Dermis blood vessel endothelial cell (primary cell): ENCODE data around the gene MRPS6. TPM values are rescaled to one million over a fixed set of nuclear protein-coding genes. Genes with fewer than 3 reads are reported as not detected.
A peak's percentile ranks its signal among the peaks of the same experiment; 100 is the strongest.

Source experiments
- DNase-seq: peaks from one replicate; pipeline ENCODE4 v3.0.0; 2010
- total RNA-seq: library from RNA; depleted of rRNA; stranded (reverse); fragments of >200 nt; gene quantifications from 2 replicates; pipeline ENCODE4 v1.2.3, GENCODE V29; 2014

The MRPS6 gene
- total RNA-seq, 1 donor from 2014 or later = 14.3 TPM

DNA sequence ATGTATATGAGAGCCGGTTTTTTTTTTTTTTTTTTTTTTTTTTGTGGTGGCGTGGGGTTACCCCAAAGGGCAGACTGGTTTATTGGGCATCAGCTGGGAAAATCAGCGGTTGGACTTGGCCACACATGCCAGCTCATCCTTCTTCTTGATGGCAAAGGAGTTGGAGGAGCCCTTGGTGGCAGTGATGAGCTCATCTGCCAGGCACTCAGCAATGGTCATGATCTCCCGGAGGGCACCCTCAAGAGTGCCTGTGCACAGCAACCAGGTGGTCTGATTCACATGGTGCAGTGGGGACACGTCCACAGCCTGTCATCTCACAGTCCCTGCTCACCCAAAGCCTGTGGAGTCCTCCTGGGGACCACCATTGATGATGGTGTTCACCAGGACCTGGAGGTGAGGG is 62.0 kb downstream of the MRPS6 start:
- no peak for DNase-seq

DNA sequence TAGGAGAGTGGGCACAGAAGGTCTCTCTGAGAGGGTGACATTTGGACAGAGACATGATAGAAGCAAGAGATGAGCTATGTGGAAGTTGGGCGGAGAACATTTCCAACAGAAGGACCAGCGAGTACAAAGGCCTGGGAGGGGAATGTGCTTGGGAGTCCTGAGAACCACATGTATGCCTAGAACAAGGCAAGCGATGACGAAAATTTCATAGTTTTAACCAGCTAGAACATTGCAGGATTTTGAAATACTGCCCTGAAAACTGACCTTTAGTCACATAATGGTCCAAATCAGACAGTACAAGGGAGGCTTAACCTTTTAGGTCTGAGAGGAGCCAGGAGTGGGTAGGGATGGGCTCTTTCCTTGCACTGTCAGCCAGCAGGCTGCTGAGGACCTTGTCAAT is 68.0 kb downstream of the MRPS6 start:
- no peak for DNase-seq

DNA sequence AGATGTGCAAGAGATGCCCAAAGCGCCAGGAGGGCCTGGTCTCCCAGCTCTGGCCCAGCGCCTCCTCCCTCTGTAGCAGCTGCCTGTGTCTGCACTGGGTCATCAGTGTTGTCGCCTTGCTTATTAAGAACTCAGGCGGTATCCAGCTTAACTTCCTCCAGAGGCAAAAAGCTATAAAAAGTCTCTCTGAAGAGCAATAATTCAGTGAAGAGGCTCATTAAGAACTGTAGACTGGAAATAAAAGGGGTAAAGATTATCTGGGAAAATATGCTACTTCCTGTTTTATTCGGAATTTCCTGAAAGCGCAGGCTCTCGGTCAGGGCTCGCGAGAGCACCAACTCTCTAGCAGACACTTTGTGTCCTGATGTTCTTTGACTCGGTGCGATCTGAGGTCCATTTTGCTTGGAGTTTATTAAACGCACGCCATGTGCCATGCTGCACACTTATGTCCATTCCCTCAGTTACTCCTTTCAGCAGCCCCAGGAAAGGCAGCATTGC is 70.4 kb downstream of the MRPS6 start:
- peak; percentile 5 for DNase-seq

DNA sequence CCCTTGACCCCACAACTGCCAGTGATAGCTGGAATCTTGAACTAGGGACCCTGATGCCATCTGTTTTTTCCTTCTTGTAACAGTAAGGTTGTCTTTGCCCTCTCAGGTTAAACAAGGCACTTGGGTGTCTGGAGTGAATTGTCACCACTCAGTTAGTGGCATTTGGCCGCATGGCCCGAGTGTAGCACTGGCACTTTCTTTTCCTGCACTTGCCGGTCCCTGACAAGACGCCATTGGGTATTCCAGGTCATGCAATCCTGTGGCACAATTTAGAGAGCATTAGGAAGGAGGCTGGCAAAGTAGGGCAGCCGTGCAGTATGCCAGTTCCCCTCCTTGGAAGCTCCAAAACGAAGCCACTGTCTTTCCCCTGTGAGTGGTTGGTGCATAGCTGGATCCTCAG is 70.8 kb downstream of the MRPS6 start:
- DNase-seq = no peak

DNA sequence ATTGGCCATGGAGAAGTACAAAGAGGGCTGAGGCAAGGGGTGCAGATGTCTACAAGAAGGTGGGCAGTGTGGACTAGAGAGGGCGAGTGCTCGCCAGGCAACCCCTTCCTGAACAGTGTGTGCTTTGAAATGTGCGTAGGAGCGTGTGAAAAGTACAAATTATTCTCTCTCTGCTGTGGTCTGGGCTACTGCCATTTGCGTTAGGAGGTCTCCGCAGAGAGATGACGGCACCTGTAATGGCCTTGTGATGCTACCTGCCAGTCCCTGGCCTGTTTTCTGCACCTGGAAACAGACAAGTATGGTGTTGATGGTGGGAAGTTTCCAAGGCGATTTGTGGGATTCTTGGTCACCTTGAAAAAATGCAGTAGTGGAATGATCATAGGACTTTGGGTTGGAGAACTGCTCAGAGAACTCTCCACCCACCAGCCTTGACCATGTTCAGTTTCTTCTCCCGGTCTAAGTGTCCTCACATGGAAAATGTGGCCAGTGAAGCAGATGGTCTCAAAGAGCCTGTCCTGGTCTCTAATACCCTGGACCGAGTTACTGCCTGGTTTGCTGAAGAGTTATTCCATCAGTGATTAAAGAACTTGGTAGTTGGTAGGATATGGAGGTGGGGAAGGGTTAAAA is 74.5 kb downstream of the MRPS6 start:
- DNase-seq = no peak

DNA sequence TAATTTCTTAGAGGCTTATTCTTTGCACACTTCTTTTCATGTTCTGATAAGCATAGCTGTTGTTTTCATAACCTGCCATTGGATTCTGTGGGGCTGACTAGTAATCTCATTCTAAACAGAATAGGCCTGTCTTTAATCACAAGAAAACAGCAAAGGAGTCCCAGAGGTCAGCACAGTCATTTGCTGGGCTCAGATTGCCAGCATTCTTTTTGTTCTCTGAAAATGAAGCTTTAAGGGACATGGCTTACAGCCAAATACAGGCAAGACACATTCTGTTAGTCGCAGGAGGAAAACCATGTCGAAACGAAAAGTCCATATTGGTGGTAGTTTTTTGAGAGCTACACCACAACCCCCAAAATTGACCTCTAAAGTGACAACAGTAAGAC is 75.0 kb downstream of the MRPS6 start:
- DNase-seq = peak; percentile 29

DNA sequence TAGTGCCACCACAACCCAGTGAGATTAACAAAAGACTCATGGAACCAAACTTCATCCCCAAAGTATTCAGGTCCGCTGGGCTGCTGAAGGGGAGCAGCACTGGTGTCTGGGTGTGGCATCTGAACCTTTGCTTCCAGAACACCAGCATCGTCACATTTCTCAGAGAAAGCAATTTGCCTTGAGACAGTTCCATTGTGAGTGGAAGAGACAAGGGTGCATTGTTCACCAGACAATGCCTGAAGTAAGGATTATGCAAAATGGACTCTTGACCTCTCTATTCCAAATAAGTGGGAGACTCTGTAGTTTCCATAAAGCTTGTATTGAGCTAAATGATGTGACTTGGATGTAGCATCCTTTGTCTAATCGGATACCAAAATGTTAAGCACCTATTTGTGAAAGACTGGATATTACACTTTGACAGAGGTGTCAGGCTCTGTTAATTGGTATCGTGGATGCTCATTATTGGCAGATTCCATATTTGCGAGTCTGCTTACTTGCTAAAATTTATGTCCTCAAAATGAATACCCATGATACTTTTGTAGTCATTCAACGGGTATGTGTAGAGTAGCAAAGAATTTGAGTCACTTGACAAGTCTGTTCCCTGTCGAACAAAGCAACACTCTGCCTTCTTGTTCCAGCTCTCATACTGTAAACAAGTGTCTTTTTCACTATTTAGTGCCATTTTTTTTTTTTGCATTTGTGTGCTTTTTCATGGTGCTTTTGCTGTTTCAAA is 75.6 kb downstream of the MRPS6 start:
- no peak for DNase-seq

DNA sequence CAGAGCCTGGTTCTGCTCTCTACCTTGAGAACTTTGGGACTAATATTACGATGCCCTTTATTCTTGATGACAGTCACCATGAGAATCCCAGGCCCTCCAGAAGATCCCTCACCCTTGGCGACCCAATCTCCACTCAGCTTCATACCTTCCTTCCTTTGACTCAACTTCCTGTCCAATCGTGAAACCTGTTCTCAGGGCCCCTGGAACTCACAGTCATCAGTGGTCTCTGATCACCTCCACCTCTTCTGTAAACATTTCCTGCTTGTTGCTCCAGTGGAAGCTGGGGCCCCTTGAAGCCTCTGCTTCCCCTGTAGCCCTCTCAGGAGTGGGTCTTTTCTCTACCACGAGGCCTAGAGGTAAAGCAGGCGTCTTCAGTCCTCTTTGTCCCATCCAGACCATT is 79.1 kb downstream of the MRPS6 start:
- no peak for DNase-seq

DNA sequence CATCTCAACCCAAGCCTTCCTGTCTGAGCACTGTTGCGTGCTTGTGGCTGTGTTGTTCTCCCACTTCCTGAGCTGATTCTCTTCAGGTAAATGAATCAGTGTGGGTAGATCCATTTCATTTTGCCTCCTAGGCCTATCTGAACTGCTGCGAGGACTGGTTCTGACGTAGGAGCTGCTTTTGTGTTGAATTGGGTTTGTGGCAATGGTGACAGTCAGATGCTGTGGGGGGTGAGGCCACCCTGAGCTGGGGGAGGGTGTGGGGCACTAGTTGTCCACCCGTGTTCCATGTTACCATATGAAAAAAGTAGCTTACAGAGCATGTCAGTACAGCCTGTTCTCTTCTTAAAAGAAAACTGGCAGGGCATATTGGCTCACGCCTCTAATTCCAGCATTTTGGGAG is 81.5 kb downstream of the MRPS6 start:
- no peak for DNase-seq

DNA sequence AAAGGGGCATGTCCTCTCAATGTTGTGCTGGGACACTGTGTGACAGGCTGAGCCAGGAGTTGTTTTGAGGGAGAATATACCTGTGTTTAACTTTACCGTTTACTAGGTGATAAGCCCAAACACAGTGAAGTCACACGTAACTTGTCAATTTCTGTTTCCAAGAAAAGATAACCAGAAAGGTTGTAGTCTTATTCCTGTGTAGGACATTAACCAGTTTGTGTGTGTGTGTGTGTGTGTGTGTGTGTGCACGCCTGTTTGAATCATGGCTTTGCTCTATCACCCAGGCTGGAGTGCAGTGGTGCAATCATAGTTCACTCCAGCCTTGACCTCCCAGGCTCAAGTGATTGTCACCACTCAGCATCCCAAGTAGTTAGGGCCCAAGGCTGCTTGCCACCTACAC is 83.6 kb downstream of the MRPS6 start:
- DNase-seq = no peak

DNA sequence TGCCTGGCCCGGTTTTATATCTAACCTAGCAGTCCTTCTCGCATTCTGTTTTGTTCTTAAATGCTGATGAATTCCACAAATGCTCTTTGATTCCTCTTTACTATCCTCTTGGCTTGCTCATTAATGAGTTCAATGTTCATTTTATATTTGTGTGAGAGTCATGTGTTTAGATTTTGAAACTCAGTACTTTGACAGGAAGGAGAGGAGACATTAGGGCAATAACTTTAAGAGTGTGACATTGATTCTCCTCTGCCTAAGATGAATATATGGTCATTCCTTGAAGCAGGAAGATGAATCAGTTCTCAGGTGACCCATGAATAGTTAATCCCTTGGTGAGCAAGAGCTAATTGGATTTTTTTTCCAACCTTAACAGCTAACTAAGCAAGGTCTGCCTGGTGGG is 84.1 kb downstream of the MRPS6 start:
- peak; percentile 13 for DNase-seq

DNA sequence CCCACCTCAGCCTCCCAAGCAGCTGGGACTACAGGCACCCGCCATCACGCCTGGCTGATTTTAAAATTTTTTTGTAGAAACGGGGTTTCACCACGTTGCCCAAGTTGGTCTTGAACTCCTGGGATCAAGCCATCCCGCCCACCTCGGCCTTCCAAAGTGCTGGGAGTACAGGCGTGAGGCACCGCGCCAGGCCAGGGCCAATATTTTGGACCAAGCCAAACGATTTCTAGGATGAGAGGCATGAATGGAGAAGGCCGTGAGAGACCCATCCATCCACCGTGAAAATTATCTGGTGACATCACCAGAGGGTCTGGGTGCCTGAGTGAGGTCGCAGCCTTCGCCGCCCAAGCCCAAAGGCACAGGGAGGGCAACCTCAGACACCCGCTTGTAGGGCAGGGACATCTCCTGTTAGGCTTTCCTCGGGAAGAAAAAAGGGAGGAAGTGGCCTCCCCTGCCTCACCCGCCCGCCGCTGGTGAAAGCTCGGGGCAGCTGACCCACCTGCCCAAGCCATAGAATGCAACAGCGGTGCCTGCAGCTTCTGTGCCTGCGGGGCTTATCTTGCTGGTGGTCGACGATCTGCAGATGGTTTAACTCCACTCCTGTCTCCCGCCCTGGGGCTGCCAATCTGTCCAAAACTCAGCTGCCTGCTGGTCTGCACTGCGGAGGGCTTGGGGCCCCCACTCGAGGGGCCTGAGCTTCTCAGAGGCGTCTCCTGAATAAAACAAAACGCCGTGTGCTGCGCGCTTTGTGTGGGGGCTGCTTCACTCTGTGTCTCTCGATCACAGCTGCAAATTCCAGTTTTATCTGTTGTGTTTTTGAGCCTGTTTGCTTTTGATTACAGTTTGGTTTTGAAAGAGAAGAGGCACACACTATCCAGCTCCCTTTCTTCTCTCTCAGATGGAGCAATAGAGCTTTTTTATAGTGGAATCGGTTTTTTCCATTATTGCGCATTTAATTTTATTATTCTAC is 85.8 kb downstream of the MRPS6 start:
- DNase-seq = no peak

DNA sequence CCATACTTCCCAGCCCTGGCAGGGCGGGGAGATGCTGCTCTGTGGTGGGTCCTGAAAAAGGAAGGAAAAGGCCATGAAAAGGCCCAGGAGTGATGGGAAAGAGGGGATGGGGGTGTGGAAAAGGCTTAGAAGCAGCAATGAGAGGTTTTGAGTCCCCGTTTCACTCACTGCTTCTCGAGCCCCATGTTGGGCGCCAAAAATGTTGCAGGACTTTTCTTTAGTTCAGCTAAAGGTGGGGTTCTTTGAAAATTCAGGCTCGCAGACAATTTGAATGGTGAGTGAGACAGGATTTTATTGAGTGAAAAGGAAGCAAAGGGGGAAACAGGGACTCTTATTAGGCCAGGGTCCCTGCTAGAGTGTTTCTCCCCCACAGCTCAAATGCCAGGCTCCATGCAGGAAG is 93.1 kb downstream of the MRPS6 start:
- peak; percentile 7 for DNase-seq

DNA sequence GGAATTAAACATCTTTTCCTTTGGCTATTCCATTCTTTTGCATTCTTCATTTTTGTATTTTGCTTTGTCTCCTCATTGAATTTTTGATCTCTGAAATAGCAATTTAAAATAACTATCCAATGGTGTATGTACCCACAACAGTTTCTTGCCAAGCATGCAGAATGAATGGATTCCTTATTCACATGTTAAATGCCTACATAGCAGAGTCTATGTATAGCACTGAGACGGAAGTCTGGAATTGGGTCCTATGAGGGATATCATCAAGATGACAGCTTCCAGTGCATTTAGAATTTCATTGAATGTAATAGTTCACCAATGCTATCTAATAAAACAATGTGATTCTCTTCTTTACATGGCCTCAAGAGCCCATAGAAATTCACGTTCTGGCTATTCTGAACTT is 97.5 kb downstream of the MRPS6 start:
- DNase-seq = no peak

DNA sequence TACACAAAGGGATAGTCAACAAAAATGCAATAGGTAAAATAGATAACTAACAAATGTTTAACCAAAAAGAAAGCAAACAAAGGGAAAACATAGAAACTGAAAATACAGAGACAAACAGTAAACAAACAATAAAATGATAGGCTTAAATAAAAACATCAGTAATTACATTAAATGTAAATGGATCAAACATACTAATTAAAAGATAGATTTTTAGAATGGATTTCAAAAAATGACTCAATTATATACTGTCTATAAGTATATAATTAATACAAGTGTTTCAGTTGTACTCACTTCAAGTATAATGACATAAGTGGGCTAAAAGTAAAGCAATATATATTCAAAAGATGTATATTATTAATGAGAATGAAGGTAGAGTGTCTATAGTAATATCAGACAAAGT is 101.1 kb downstream of the MRPS6 start:
- no peak for DNase-seq

DNA sequence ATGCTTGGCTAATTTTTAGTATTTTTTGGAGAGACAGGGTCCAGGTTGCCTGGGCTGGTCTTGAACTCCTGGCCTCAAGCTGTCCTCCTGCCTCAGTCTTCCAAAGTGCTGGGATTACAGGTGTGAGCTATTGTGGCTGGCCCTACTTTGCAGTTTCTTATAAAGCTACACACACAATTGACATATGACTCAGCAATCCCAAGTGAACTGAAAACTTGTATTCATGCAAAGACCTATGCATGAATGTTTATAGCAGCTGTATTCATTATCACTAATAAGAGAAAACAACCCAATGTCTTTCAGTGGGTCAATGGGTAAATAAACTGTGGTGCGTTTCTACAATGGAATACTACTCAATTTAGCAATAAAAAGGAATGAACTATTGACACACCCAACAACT is 103.1 kb downstream of the MRPS6 start:
- DNase-seq = no peak

DNA sequence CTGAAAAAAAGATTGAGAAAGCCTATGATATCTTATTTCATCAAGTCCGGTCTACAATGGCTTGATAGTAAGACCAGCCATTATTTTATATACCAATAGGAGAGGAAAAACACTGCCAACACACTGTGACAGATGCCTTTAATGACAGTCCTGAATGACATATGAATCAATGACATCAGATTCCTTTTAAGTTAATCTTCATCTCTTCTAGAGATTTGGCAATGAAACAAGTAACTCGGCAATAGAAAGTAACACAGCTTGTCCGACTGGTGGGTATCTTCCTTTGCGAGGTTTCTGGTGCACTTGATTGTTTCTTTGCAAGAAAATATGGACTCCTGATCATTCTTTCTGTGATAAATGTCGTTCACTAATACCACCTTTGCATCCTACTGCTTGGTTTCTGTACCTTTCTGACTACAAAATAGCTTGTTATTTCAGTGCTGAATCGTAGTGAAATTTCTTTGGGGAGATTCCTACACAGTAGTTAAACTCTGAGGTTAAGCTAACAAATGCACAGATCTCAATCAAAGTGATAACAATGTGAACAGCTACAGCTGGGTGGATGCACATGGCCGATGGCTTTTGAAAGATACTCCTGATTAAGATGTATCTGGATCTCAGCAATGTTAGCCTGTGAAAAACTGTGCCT is 104.7 kb downstream of the MRPS6 start:
- DNase-seq = no peak

DNA sequence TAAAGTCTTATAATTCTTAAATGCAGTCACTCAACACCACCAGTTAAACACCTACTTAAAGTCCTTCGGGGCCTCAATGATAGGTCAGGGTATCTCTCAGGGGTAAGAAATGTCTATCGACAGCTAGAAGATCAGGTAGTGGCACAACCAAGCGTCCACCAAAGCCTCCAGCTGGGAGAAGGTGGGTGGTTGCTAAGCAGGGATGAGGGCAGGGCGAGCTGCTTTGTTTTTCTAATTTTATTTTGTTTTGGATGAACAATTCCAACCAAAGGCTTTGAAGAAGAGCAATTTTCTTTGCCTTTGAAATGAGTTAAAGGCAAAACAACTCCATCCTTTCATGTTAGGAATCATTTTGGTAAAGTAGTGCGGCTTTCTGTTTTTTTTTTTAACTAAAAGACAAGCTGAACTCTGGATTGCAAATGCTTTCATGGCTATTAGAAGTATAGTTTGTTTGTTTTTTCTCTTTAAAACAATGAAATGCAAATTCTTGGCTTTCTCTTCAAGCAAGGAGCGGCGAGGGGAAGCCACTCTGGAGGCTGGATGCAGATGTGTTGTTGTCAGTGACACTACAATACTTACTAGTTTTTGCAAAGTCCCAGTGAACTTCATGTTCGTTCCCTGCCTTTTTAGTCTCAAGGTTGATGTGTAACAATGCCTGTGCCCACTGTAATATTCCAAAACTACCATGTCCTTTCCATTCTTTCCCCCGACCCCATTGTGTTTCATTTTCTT is 106.0 kb downstream of the MRPS6 start:
- DNase-seq = no peak

DNA sequence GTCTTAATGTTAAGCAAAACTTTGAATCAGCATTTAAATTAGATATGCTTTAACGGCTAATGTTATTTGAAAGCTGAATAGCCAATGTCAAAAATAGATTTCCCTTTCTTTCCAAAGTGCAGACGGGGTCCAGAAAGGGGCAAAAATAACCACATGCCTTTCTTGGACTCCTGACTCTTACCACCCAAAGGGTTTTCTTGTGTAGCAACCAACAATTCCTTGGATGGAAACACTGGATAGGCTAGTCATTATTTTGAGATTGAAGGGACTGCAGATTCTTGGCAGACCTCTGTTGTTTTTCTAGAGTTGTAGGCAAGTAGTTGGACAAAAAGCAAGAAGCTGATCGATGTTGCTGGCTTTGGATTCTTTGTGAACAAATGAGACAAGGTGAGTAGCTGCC is 107.0 kb downstream of the MRPS6 start:
- DNase-seq = no peak

DNA sequence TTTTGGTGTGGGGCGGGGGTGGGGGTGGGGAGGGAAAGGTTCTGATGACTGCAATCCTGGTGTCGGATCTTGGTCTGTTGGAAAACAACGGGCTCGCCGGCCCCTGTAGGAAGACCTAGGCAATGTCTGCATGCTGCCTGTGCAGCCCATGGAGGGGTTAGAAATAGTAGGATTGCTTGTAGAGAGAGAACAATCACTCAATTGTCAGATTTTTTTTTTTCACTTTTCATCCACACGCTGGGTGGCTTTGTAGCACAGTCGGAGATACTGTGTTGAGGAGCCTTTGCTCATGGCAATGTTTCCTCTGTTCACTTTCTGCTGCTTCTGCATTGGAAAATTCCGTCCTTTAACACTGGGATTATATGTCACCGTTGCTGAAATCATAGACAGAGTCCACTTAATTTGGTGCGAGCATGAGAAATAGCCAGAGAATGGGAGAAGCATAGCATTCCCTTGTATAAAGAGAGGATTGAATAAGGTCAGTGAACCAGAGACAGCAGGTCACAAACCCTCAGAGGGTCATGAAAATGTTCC is 107.5 kb downstream of the MRPS6 start:
- DNase-seq = no peak

DNA sequence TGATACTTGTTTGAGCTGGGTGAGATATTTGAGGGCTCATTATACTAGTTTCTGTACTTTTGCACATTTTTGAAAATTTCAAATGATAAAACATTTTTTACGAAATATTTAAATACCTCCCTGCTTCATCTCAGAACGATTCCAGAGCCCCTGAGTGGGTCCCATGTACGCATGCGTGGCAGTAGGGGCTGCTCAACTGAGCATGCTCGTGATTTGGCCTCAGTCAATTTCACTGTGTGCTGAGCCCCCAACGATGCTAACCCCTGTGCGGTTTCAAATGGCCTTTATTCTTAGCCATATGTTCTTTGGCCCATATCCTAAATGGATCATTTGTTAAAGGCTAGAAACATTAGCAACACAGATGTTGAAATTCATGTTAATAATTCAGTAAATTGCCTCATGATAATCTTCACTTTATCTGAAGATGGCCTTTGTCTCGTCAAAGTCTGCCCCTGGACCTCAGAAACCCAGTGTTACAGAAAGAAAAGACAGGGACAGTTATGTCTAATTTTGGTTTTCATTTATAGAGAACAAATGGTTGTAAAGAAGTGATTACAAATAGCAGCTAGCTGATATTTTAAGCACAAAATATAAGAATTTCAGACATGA is 108.2 kb downstream of the MRPS6 start:
- DNase-seq = no peak
